RPMI7951 (cell line): ENCODE results near the gene CCDC192. TPM values are rescaled to one million over a fixed set of nuclear protein-coding genes. Genes with fewer than 3 reads are reported as not detected.

ENCODE experiments used
- DNase-seq: peaks from one replicate; pipeline ENCODE4 v3.0.0-alpha.2; 2012; ENCODE audit warnings: low read depth
- total RNA-seq: library from RNA; depleted of rRNA; stranded (reverse); fragments of >200 nt; shearing (Covaris generic); gene quantifications from 2 replicates; pipeline ENCODE4 v1.2.3, GENCODE V29; 2014

The CCDC192 gene
- total RNA-seq, 1 experiment from 2014 or later, result not detected

- no peak for DNase-seq
Observed at GRCh38 chr5:127809533-127809932, 106.3 kb downstream of the CCDC192 start.

- DNase-seq, result no peak
Observed at GRCh38 chr5:127810017-127810416, 106.8 kb downstream of the CCDC192 start.

DNA sequence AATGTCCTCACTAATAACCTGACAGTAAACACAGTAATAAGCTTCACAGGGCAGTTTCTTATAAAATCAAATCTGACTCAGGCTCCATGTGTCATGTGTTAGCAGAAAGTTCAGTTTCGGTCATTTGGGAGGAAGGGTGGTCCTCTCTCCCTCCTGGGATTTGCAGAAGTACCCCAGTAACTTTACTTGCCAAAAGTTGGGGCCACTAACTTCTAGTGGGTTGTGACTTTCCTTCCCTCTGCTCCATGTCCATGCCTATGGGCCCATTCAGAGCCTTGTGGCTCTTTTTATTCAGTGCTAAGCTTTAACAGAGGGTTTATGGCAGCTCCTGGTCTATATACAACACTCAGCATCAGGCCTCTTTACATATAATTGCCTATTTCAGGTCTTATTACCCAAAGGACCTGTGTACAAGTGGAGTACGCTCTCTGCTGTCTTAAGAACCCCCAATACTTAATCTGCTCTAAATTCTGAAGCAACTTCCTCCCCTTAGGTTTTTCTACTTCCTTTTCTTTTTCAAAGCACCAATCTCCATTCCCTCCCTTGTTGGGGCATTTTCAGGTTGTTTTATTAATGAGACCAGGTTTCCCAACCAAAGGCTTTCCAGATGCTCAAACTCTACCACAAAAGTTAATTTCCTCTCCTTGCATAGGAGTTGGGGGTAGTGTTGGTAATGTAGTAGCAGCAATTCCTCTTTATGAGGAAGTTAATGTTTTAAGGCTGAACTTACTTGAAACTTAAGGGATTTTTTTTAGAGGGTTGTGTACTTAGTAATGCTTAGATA, 107.7 kb downstream of the CCDC192 start:
- no peak for DNase-seq

GRCh38 chr5:127812570-127812969, 109.4 kb downstream of the CCDC192 start:
- no peak for DNase-seq

DNA sequence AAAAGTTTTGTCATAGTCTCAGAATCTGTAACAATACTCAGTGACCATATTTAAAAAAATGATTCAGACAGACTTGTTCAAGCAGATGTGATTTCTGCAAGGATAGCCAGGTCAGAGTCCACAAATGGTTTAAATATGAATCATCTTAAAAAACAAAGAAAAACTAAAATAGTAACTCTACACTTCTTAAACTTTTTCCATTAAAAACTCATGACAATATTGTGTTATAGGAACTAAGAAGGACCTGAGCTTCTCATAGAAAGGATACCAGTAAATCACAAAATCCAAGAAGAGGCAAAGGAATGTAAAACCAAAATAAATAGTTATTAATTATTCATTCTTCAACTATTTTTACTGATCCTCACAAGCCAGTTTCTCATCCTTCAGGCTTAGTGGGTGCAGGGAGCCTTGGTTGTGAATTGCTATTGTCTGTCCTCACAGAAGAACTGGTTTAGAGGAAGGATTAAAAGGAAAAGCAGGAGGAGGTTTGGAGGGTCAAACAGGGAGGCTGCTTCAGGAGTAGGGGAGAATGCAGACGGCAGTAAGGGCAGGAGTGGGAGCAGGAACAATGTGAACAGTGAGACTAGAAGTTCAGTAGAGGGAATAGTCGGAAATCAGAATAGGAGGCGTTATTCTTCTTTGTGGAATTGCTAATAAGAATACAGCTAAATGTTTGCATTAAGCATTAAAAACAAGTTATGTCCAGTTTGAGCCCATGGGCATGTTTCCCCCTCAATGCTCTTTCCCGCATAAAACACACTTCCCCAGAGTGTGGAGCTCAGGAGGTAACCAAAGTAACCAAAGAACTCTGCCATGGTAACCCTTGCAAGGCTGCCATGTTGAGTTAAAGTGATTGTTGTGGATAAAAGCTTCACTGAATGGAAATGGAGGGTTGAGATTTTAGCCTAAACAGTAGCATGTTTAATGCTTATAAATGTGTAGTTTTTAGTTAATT, 110.7 kb downstream of the CCDC192 start:
- DNase-seq, result no peak

GRCh38 chr5:127814588-127814973, 111.4 kb downstream of the CCDC192 start:
- DNase-seq, result no peak

DNA sequence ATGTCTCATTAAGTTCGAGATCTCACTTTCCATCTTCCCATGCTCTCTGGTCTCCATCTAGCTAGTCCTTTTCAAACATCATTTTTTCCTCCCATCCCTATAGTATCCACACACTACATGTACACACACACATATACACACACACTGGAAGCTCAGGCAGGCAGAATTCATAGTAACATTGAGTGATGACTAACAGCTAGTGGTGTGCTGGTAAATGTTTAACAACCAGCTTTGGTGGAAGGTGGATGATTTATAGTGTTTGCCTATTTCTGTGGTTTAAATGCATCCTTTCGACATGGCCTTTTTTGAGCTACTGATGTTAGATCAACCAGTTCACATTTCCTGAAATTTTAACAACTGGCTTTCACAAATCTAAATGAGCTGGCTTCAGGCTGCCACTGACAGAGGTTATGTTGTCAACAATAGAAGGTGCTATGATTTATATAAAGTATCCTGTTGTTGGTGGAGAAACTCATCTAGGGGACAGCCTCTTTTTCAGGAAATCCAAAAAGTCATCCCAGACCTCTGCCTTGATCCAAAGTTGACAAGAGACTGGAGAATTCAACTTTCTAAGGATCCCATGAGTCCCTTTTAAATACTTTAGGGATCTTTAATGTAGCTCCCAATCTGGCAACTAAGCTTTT, 117.8 kb downstream of the CCDC192 start:
- no peak for DNase-seq

GRCh38 chr5:127821896-127822295, 118.7 kb downstream of the CCDC192 start:
- no peak for DNase-seq

DNA sequence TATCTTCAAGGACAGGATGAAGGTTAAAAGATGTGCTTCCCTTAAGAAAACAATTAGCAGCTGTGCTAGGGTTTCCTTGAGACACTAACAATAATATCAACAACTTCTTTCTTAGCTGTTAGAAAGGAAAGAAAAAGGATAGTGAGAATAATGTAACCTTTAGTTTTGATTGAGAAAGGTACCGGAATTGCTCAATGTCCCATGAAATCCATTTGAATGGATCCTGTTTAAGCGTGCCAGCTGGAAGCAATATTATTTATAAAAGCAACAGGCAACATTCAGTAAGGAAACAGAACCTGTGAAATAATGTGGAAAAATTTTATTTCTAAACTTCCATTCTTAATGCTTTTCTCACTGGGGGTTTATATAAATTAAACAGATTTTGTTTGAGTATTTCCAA, 120.9 kb downstream of the CCDC192 start:
- DNase-seq, result no peak

- no peak for DNase-seq
Observed at GRCh38 chr5:127826011-127826410, 122.8 kb downstream of the CCDC192 start.

DNA sequence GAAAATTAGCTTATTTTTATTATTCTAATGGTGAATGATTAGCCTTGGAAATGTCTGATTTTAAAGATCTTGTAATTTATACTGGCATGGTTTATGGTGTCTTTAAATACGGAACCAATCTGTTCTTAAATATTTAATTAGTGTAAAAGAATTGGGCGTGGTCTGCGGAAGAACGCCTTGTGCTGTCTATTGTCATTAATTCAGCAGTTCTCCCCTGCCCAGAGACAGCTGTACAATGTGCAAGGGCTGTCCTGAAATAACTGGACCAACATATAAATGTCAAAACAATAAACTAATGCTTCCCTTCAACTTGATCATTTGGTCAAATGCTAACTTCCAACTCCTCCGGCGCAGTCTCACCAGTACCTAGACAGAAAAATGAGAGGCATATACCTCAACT, 124.3 kb downstream of the CCDC192 start:
- no peak for DNase-seq

DNA sequence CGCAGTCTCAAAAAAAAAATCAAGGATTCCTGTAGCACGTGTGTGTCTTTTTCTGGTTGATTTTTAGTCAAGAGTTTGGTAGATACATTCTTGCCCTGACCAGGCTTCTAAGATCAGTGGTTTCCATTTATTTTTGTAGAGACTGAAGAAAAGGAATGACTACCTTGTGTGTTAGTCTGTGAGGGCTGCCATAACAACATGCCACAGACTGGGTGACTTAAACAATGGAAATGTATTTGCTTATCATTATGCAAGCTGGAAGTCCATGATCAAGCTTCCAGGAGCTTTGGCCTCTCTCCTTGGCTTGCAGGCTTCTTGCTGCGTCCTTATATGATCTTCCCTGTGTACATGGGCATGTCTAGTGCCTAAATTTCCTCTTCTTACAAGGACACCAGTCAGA, 127.0 kb downstream of the CCDC192 start:
- DNase-seq, result no peak

GRCh38 chr5:127830829-127831598, 127.8 kb downstream of the CCDC192 start:
- no peak for DNase-seq

DNA sequence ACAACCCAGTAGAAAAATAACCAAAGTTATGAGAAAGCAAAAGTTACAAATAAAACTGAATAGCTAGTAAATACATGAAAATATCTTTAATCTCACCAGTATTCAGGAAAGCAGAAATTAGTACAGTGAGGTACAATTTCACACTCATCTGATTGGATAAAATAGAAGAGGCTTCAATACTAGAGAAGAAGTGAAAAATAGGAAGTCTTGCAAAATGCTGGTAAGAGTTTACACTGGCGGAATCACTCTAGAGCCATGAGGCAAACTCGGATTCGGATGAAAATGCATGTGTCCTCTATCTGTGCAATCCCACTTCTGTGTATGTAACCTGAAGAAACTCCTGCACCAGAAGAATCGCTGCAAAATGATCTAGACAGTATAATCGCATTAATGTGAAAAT, 128.9 kb downstream of the CCDC192 start:
- no peak for DNase-seq

DNA sequence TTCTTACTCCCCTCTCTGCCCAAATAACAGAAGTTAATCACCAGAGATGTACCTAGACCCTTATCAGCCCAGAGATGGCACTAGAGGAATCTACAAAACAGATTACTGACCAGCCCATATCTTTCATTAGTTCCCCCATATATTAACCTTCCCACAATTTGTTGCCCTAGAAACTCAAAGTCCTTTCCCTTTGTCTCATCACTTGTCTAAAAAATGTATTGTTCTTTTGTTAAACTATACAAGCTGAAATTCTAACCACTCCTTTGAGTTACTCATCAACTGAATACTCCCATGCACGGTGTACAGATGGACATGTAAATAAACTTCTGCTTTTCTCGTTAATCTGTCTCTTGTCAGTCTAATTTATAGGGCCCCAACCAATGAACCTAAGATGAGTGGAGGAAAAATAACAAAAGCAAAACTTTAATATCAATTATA, 130.9 kb downstream of the CCDC192 start:
- no peak for DNase-seq

DNA sequence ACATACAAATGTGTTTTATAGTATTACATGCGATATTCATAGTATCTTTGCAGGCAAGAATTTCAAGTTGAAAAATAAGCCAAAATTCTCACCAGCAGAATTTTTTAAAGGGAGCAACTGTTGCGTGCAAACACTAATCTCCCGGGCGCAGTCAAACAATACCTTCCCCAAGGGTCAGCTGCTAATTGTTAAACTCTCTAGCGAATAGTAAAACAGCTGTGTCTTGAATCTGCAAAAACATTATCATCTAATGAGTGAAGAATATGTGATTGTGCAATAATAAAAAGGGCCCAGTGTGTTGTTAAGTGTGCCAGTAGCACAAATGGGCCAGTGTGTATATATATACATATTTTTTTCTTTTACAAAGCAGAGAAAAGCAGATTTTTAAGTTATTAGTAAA, 131.4 kb downstream of the CCDC192 start:
- DNase-seq, result no peak

DNA sequence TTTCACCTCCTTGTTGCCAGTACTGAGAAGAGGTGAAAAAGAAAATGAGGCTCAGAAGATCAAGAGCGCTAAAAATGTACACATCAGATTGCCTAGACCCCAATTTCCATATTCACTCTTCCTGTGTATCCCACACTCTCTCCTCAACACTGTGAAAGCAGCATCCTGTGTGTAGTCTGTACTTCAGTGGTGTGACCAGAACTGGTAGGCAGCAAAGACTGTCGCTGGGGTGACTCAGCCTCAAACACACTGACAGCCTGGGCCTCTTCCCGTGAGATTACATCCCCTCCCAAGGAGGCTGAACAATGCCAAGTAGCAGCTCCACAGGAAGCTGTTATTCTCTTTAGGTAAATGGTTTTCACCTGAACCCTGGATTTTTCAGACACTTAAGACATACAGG, 135.5 kb downstream of the CCDC192 start:
- DNase-seq, result no peak

DNA sequence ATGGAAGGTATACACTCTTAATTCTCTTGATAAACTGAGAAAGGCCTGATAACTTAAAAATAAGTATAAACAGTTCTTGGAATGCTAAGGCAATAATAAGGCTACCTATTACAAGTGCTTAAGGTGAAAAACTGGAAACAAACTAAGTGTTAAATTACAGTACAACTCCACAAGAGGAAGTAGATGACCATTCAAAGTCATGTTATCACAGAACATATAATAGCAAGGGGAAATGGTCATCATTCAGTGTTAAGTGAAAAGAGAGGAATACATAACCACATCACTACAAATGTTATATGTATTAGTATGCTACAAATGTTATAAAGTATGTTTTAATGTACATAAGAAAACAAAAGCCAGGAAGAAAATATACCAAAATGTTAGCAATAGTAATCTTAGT, 135.9 kb downstream of the CCDC192 start:
- no peak for DNase-seq

GRCh38 chr5:127839496-127840197, 136.5 kb downstream of the CCDC192 start:
- DNase-seq, result no peak

DNA sequence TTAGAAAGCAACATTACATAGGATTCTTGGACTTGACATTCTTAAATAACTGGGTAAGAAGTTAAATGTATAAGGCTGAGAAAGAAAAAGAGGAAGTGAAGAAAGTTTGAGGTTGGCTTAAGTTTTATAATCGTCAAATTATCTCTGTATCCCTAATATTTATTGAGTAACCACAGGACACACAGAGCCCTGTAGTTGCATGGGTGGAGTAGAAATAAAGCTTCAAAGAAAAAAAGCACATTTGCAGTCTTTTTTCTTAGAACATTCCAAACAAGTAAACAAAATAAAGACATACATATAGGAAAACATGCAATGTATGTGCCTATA, 137.0 kb downstream of the CCDC192 start:
- no peak for DNase-seq

GRCh38 chr5:127840809-127841208, 137.6 kb downstream of the CCDC192 start:
- DNase-seq, result no peak
